ENCODE measurements around the gene LARP4B.
"Not testable (repeated sequence)": the region's sequence is repeated elsewhere in the genome, so short reads cannot be mapped to it uniquely, and the experiment has no call there.

The LARP4B gene

GRCh38 chr10:772227-772637 is 159.3 kb downstream of the LARP4B start:
- no peak overlapping the region for H2AK5ac ChIP-seq (ENCODE audit: low read depth, low read length)
- H3K27me3 ChIP-seq (ENCODE audit: control insufficient read depth in 3 of 3, insufficient read depth in 3 of 3, low read depth in 1 of 3, low read length in 3 of 3), result no peaks in the 10 kb centered on the region
- no peak overlapping the region for H4K91ac ChIP-seq (ENCODE audit: low read depth, low read length, poor library complexity)
- H4K8ac ChIP-seq (ENCODE audit: low read depth, low read length), result no peak overlapping the region
- no peak overlapping the region for H2BK12ac ChIP-seq (ENCODE audit: low read length)
- H2AFZ ChIP-seq (ENCODE audit: low read length), result no peak overlapping the region
- H3K9ac ChIP-seq (ENCODE audit: low read depth, low read length, poor library complexity), result no peak overlapping the region
- no CpG with 5 or more reads among the region's 14 CpGs for WGBS, 2 donors (ENCODE audit: extremely low coverage in 2 of 2, insufficient read length in 2 of 2, insufficient replicate concordance in 1 of 2)
- H2BK120ac ChIP-seq (ENCODE audit: low read depth, low read length), result no peak overlapping the region
- H3K9me3 ChIP-seq (replicated peaks in 1 of 2; ENCODE audit: control insufficient read depth in 2 of 2, insufficient read depth in 1 of 2, low read depth in 1 of 2, low read length in 2 of 2), result peaks cover 7 to 12% of the 10 kb centered on the region in 2 donors
- peak overlapping the region; percentile 71 for H3K14ac ChIP-seq (ENCODE audit: low read length)
- H3K4me1 ChIP-seq (ENCODE audit: control insufficient read depth in 2 of 2, insufficient read depth in 1 of 2, low read depth in 1 of 2, low read length in 2 of 2), result no peaks in the 10 kb centered on the region
- no peaks in the 10 kb centered on the region for H3K36me3 ChIP-seq (replicated peaks in 1 of 2; ENCODE audit: control insufficient read depth in 2 of 2, insufficient read depth in 2 of 2, low read length in 2 of 2)
- no peak overlapping the region for H3K27ac ChIP-seq (replicated peaks; ENCODE audit: low read length)
- peak overlapping the region; percentile 85 for H3K23ac ChIP-seq (ENCODE audit: low read depth, low read length, poor library complexity)
- peak overlapping the region; percentile 39 for H2BK5ac ChIP-seq (ENCODE audit: low read length)
- no peak overlapping the region for H3K4me2 ChIP-seq (ENCODE audit: insufficient read depth, low read length, poor library complexity, severe bottlenecking)
- H3K4me3 ChIP-seq (ENCODE audit: low read length in 2 of 2), result no peak overlapping the region
- H3K4ac ChIP-seq (ENCODE audit: low read length), result no peak overlapping the region
- H3K79me1 ChIP-seq (ENCODE audit: low read depth, low read length), result no peaks in the 10 kb centered on the region
- H2BK15ac ChIP-seq (ENCODE audit: low read length), result no peak overlapping the region
- DNase-seq (ENCODE audit: low spot score), result no peak
- peak overlapping the region; percentile 15 for H3K18ac ChIP-seq (ENCODE audit: low read length)

DNA sequence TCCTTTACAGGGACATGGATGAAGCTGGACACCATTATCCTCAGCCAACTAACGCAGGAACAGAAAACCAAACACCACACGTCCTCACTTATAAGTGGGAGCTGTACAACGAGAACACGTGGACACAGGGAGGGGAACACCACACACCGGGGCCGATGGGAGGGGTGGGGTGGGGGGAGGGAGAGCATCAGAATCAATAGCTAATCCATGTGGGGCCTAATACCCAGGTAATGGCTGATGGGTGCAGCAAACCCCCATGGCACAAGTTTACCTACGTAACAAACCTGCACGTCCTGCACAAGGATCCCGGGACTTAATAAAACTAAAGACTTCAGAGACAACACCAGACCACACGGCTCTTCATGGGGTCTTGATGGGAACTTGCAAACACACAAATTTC is 159.9 kb downstream of the LARP4B start:
- no CpG with 5 or more reads among the region's 10 CpGs for WGBS, 2 donors (ENCODE audit: extremely low coverage in 2 of 2, insufficient read length in 2 of 2, insufficient replicate concordance in 1 of 2)
- Histone ChIP-seq H3K4me1 (ENCODE audit: control insufficient read depth in 2 of 2, insufficient read depth in 1 of 2, low read depth in 1 of 2, low read length in 2 of 2) (no peaks in the 10 kb centered on the region), H3K27ac (replicated peaks; ENCODE audit: low read length) (no peak overlapping the region)

GRCh38 chr10:770975-771374 is 160.5 kb downstream of the LARP4B start:
- Histone ChIP-seq H3K27ac (replicated peaks; ENCODE audit: low read length) (no peak overlapping the region), H3K36me3 (replicated peaks in 1 of 2; ENCODE audit: control insufficient read depth in 2 of 2, insufficient read depth in 2 of 2, low read length in 2 of 2) (no peaks in the 10 kb centered on the region), H2BK5ac (ENCODE audit: low read length) (no peak overlapping the region), H3K18ac (ENCODE audit: low read length) (no peak overlapping the region), H2AFZ (ENCODE audit: low read length) (no peak overlapping the region), H2BK120ac (ENCODE audit: low read depth, low read length) (no peak overlapping the region), H3K27me3 (ENCODE audit: control insufficient read depth in 3 of 3, insufficient read depth in 3 of 3, low read depth in 1 of 3, low read length in 3 of 3) (no peaks in the 10 kb centered on the region), H2BK12ac (ENCODE audit: low read length) (no peak overlapping the region), H3K9ac (ENCODE audit: low read depth, low read length, poor library complexity) (peak overlapping the region; percentile 63), H2BK15ac (ENCODE audit: low read length) (peak overlapping the region; percentile 67), H2AK5ac (ENCODE audit: low read depth, low read length) (no peak overlapping the region), H4K8ac (ENCODE audit: low read depth, low read length) (peak overlapping the region; percentile 82), H3K79me1 (ENCODE audit: low read depth, low read length) (no peaks in the 10 kb centered on the region), H3K9me3 (replicated peaks in 1 of 2; ENCODE audit: control insufficient read depth in 2 of 2, insufficient read depth in 1 of 2, low read depth in 1 of 2, low read length in 2 of 2) (peaks cover 9 to 14% of the 10 kb centered on the region in 2 donors), H3K4me2 (ENCODE audit: insufficient read depth, low read length, poor library complexity, severe bottlenecking) (no peak overlapping the region), H3K14ac (ENCODE audit: low read length) (peak overlapping the region; percentile 82), H3K4me3 (ENCODE audit: low read length in 2 of 2) (no peak overlapping the region), H3K4me1 (ENCODE audit: control insufficient read depth in 2 of 2, insufficient read depth in 1 of 2, low read depth in 1 of 2, low read length in 2 of 2) (no peaks in the 10 kb centered on the region), H4K91ac (ENCODE audit: low read depth, low read length, poor library complexity) (no peak overlapping the region), H3K4ac (ENCODE audit: low read length) (peak overlapping the region; percentile 53), H3K23ac (ENCODE audit: low read depth, low read length, poor library complexity) (peak overlapping the region; percentile 85)
- no peak for DNase-seq (ENCODE audit: low spot score)
- no CpG with 5 or more reads among the region's 15 CpGs for WGBS, 2 donors (ENCODE audit: extremely low coverage in 2 of 2, insufficient read length in 2 of 2, insufficient replicate concordance in 1 of 2)

More for the DNA sequence above, 159.9 kb downstream of the LARP4B start:
- no peak overlapping the region for H2AK5ac ChIP-seq (ENCODE audit: low read depth, low read length)
- no peak overlapping the region for H4K8ac ChIP-seq (ENCODE audit: low read depth, low read length)
- no peak overlapping the region for H2BK120ac ChIP-seq (ENCODE audit: low read depth, low read length)
- DNase-seq (ENCODE audit: low spot score), result no peak
- H4K91ac ChIP-seq (ENCODE audit: low read depth, low read length, poor library complexity), result no peak overlapping the region
- H2BK15ac ChIP-seq (ENCODE audit: low read length), result no peak overlapping the region
- H3K18ac ChIP-seq (ENCODE audit: low read length), result no peak overlapping the region
- no peak overlapping the region for H3K9ac ChIP-seq (ENCODE audit: low read depth, low read length, poor library complexity)
- no peak overlapping the region for H3K4me2 ChIP-seq (ENCODE audit: insufficient read depth, low read length, poor library complexity, severe bottlenecking)
- no peaks in the 10 kb centered on the region for H3K79me1 ChIP-seq (ENCODE audit: low read depth, low read length)
- H3K27me3 ChIP-seq (ENCODE audit: control insufficient read depth in 3 of 3, insufficient read depth in 3 of 3, low read depth in 1 of 3, low read length in 3 of 3), result no peaks in the 10 kb centered on the region
- H2BK5ac ChIP-seq (ENCODE audit: low read length), result no peak overlapping the region
- no peak overlapping the region for H3K23ac ChIP-seq (ENCODE audit: low read depth, low read length, poor library complexity)
- H3K36me3 ChIP-seq (replicated peaks in 1 of 2; ENCODE audit: control insufficient read depth in 2 of 2, insufficient read depth in 2 of 2, low read length in 2 of 2), result no peaks in the 10 kb centered on the region
- H3K4ac ChIP-seq (ENCODE audit: low read length), result no peak overlapping the region
- no peak overlapping the region for H2AFZ ChIP-seq (ENCODE audit: low read length)
- no peak overlapping the region for H3K14ac ChIP-seq (ENCODE audit: low read length)
- H3K9me3 ChIP-seq (replicated peaks in 1 of 2; ENCODE audit: control insufficient read depth in 2 of 2, insufficient read depth in 1 of 2, low read depth in 1 of 2, low read length in 2 of 2), result peaks cover 9 to 14% of the 10 kb centered on the region in 2 donors
- H2BK12ac ChIP-seq (ENCODE audit: low read length), result no peak overlapping the region
- H3K4me3 ChIP-seq (ENCODE audit: low read length in 2 of 2), result no peak overlapping the region

- H3K23ac ChIP-seq (ENCODE audit: low read depth, low read length, poor library complexity); H3K9ac ChIP-seq (ENCODE audit: low read depth, low read length, poor library complexity); H4K91ac ChIP-seq (ENCODE audit: low read depth, low read length, poor library complexity); H3K79me1 ChIP-seq (ENCODE audit: low read depth, low read length); H2AFZ ChIP-seq (ENCODE audit: low read length); H3K27ac ChIP-seq (replicated peaks; ENCODE audit: low read length); H3K14ac ChIP-seq (ENCODE audit: low read length); H3K27me3 ChIP-seq (ENCODE audit: control insufficient read depth in 3 of 3, insufficient read depth in 3 of 3, low read depth in 1 of 3, low read length in 3 of 3); H2BK120ac ChIP-seq (ENCODE audit: low read depth, low read length); H2BK5ac ChIP-seq (ENCODE audit: low read length); H2BK12ac ChIP-seq (ENCODE audit: low read length); H3K4me3 ChIP-seq (ENCODE audit: low read length in 2 of 2); H3K18ac ChIP-seq (ENCODE audit: low read length); DNase-seq (ENCODE audit: low spot score); H3K4me1 ChIP-seq (ENCODE audit: control insufficient read depth in 2 of 2, insufficient read depth in 1 of 2, low read depth in 1 of 2, low read length in 2 of 2); H2BK15ac ChIP-seq (ENCODE audit: low read length); H4K8ac ChIP-seq (ENCODE audit: low read depth, low read length); H2AK5ac ChIP-seq (ENCODE audit: low read depth, low read length); H3K36me3 ChIP-seq (replicated peaks in 1 of 2; ENCODE audit: control insufficient read depth in 2 of 2, insufficient read depth in 2 of 2, low read length in 2 of 2); H3K4ac ChIP-seq (ENCODE audit: low read length); H3K4me2 ChIP-seq (ENCODE audit: insufficient read depth, low read length, poor library complexity, severe bottlenecking): not testable (repeated sequence)
- H3K9me3 ChIP-seq (replicated peaks in 1 of 2; ENCODE audit: control insufficient read depth in 2 of 2, insufficient read depth in 1 of 2, low read depth in 1 of 2, low read length in 2 of 2), result peaks cover 9 to 14% of the 10 kb centered on the region in 2 donors
- no CpG with 5 or more reads among the region's 13 CpGs for WGBS, 2 donors (ENCODE audit: extremely low coverage in 2 of 2, insufficient read length in 2 of 2, insufficient replicate concordance in 1 of 2)
These were observed 161.3 kb downstream of the LARP4B start for GRCh38 chr10:770048-770712.
